Pulmonary artery endothelial cell (primary cell): ENCODE measurements around the gene DRD2. TPM values are rescaled to one million over a fixed set of nuclear protein-coding genes. Genes with fewer than 3 reads are reported as not detected.

Experiments
- DNase-seq: peaks from one replicate; pipeline ENCODE4 v3.0.0-alpha.2; 2011; ENCODE audit warnings: low read depth, low spot score
- total RNA-seq: library from RNA; depleted of rRNA; stranded (reverse); fragments of >200 nt; gene quantifications from 2 replicates; pipeline ENCODE4 v1.2.3, GENCODE V29; 2014

DRD2 gene
- total RNA-seq, 1 donor from 2014 or later = not detected

GRCh38 chr11:113400631-113401230, 74.5 kb downstream of the DRD2 start:
- DNase-seq = no peak

GRCh38 chr11:113398669-113399430, 76.3 kb downstream of the DRD2 start:
- no peak for DNase-seq

GRCh38 chr11:113397821-113398220, 77.4 kb downstream of the DRD2 start:
- no peak for DNase-seq

- DNase-seq = no peak
These were observed 78.0 kb downstream of the DRD2 start for GRCh38 chr11:113397212-113397611.

- DNase-seq = no peak
These were observed 78.5 kb downstream of the DRD2 start for GRCh38 chr11:113396690-113397089.

GRCh38 chr11:113395782-113396336, 79.3 kb downstream of the DRD2 start:
- DNase-seq = no peak

GRCh38 chr11:113394919-113395318, 80.3 kb downstream of the DRD2 start:
- no peak for DNase-seq

GRCh38 chr11:113393501-113393985, 81.7 kb downstream of the DRD2 start:
- no peak for DNase-seq

- DNase-seq = no peak
These were observed 82.8 kb downstream of the DRD2 start for GRCh38 chr11:113392236-113392921.

- no peak for DNase-seq
These were observed 85.9 kb downstream of the DRD2 start for GRCh38 chr11:113389272-113389671.

- DNase-seq = no peak
These were observed 87.5 kb downstream of the DRD2 start, which contains the start of gene ANKK1 for GRCh38 chr11:113387605-113388211. Gene ANKK1, plus strand, starts transcription at chr11:113387779. Its CDS starts 106 bp downstream, at chr11:113387885.

- no peak for DNase-seq
These were observed 88.3 kb downstream of the DRD2 start for GRCh38 chr11:113386866-113387265.

GRCh38 chr11:113385749-113386148, 89.4 kb downstream of the DRD2 start:
- no peak for DNase-seq

GRCh38 chr11:113384551-113384950, 90.6 kb downstream of the DRD2 start:
- peak; percentile 92 for DNase-seq

- DNase-seq = no peak
These were observed 93.1 kb downstream of the DRD2 start for GRCh38 chr11:113382121-113382520.

GRCh38 chr11:113378692-113379091, 96.5 kb downstream of the DRD2 start:
- no peak for DNase-seq

- DNase-seq = no peak
These were observed 97.4 kb downstream of the DRD2 start for GRCh38 chr11:113377681-113378412.

- DNase-seq = no peak
These were observed 99.0 kb downstream of the DRD2 start for GRCh38 chr11:113376156-113376555.

- no peak for DNase-seq
These were observed 99.8 kb downstream of the DRD2 start for GRCh38 chr11:113375402-113375801.

GRCh38 chr11:113373981-113374560, 101.1 kb downstream of the DRD2 start:
- DNase-seq = no peak
